Measurements from ENCODE around the gene NTNG1.

The NTNG1 gene

DNA sequence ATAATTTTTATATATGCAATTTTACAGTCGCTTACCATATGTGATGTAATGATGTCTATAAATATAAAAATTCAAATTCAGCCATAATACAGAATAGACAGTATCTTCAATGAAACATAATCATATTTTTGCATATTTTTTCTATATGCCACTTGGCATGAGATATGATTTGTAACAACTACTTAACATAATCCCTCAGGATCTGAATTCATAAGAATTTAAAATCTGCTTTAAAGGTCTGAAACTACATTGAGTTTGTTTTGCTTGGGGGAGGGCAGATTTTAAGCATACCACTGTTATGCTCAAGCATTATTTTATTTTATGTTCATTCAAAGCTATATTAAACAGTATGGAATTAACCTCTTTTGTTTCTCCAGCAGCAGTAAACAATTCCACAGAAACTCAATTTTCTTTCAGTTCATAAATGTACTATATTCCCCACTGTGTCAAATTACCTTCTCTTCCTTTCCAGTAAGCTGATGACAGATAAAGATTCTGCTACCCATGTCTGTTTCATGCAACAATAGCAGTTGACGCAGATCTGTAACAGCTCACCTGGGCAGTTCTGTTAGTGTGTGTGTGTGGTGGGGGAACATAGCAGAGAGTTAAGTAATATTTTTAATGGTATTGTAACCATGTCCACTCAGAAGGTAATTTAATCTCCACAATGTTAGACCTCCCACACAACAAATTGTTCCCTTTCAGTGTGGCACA, 224.8 kb downstream of the NTNG1 start:
- no peak for DNase-seq
- Mint-ChIP-seq H3K4me1 (peaks cover 0 to 8% of the 10 kb centered on the region in 2 donors), H3K9me3 (no peaks in the 10 kb centered on the region), H3K36me3 (no peaks in the 10 kb centered on the region), H3K27ac (no peak overlapping the region), H3K27me3 (peaks cover 5 to 8% of the 10 kb centered on the region in 2 donors), H3K4me3 (no peak overlapping the region)
- no peak for ATAC-seq (replicated peaks)

DNA sequence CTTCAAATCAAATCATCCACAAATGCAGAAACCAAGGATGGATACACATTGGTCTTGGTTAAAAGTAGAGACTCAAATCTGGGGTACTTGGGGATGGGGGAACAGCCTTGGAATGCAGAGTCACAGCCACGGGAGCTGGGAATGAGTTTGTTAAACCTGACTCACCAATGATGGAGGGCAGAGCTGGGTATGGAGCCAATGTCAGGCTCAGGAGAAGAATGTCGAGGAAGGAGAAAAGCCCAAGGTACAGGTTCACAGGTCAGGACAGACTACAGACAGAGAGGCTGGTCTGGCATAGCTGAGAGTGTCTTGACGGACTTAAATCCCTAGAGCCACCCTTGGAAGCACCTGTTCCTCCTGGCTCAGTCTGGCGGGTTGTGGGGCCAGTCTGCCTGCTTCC, 237.6 kb downstream of the NTNG1 start:
- H3K27me3 Mint-ChIP-seq = peaks cover 19 to 25% of the 10 kb centered on the region in 2 donors
- no peak overlapping the region for H3K4me3 Mint-ChIP-seq
- DNase-seq (no peak), ATAC-seq (replicated peaks) (no peak)
- no peaks in the 10 kb centered on the region for H3K4me1 Mint-ChIP-seq
- no peak overlapping the region for H3K27ac Mint-ChIP-seq
- H3K36me3 Mint-ChIP-seq = no peaks in the 10 kb centered on the region
- H3K9me3 Mint-ChIP-seq = no peaks in the 10 kb centered on the region

DNA sequence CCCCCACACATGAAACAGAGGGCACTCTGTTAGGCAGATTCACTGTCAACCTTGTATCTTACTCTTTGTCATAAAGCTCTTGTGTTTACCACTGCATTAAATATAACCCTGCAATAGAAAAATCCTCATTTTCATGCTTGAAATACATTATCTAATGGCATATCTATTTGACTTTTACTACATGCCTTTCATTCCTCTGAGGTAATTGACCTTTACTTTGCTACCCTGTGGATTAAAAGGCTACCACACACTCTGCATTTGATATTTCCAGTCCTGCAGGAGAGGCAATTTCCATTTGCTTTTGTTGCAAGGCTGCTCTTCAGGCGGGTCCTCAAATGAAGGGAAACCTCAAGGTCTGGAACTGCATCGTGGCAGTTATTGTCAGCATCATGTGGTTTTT, 238.0 kb downstream of the NTNG1 start:
- Mint-ChIP-seq H3K27ac (no peak overlapping the region), H3K9me3 (no peaks in the 10 kb centered on the region), H3K4me3 (no peak overlapping the region), H3K27me3 (peaks cover 19 to 25% of the 10 kb centered on the region in 2 donors), H3K4me1 (no peaks in the 10 kb centered on the region), H3K36me3 (no peaks in the 10 kb centered on the region)
- no peak for ATAC-seq (replicated peaks)
- no peak for DNase-seq

DNA sequence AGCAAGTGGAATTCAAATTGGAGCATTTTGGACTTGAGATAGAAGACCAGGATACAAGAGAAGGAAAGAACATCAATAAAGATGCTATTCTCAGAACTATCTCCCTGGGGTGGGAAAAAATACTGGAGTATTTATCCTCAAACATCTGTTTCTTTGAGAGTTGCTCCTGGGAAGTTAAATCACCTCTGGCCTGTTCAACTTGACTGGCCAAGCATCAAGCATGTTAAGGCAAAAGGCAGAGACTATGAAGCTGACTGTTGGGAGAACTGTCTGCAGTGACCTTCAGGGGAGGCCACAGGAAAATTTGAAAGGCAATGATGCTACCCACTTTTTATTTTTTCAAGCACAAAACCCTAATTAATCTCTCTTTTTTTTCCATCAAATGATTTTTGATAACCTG, 239.0 kb downstream of the NTNG1 start:
- Mint-ChIP-seq H3K27ac (no peak overlapping the region), H3K9me3 (no peaks in the 10 kb centered on the region), H3K4me3 (no peak overlapping the region), H3K27me3 (peaks cover 19 to 24% of the 10 kb centered on the region in 2 donors), H3K4me1 (no peaks in the 10 kb centered on the region), H3K36me3 (no peaks in the 10 kb centered on the region)
- DNase-seq (no peak), ATAC-seq (replicated peaks) (no peak)

DNA sequence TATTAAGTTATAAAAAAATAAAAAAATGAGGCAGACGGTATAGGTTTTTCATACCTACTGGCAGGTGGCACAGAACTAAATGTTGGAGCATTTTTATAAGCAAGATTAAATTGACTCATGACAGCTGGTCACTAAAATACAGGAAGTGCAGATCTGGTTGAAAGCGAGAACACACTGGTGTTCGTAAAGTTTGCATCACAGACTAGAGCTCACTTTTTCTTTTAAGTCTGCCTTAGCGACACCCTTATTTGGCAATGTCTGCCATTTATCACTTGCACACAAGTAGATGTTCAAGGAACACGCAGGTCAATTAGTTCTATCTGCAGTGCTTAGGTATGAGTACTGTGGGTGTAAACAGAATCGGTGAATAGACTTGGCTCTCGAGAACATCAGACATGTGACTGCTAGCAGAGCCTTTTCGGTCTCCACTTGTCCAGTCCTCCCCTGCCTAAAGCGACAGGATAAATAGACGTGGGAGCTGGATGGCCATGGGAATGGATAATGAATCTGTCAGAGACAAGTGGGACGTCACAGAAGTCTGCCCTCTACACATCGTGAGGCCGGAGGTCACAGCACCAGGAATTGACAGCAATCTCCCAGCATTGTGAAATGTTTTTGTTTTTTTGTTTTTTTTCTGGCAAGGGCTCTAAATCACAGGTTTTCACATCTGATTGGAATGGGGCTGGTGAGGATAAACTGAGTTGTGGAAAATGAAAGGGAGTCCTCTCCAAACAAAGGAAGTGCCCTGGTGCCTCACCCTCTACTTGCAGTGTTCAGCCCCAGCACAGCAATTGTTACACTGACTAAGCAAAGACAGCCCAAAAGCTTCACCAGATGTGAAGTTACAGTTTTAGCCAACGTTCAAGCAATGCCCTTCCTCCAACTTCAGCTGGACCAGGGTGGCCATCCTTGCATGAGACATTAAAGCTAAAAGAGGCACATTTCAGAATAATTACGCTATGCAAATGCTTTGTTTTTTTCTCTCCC, 248.9 kb downstream of the NTNG1 start:
- DNase-seq = no peak

DNA sequence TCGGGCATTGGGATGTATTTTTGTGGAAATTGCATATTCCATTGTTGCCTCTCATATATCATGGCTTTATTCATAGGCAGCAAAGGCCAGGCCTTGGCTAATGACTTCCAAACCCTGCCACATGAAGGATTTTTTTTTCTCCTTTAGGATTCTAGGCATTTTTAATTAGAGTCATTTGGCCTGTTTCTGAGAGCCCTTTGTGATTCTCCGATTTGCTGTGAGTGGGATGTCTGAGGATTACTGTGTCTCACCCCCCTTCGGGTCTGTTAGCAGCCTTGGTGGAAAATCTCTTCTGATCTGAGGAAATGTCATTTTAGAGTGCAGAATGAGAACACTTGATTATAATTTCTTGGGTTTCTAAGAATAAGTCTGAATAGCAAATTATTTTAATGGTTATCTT, 253.5 kb downstream of the NTNG1 start:
- Mint-ChIP-seq H3K9me3 (peaks cover 9 to 12% of the 10 kb centered on the region in 2 donors), H3K27me3 (no peaks in the 10 kb centered on the region), H3K4me1 (no peaks in the 10 kb centered on the region), H3K4me3 (no peak overlapping the region), H3K36me3 (no peaks in the 10 kb centered on the region), H3K27ac (no peak overlapping the region)
- DNase-seq (no peak), ATAC-seq (replicated peaks) (no peak)

More for the DNA sequence above, 248.9 kb downstream of the NTNG1 start:
- Mint-ChIP-seq H3K27me3 (no peaks in the 10 kb centered on the region), H3K9me3 (peaks cover 10 to 12% of the 10 kb centered on the region in 2 donors), H3K36me3 (no peaks in the 10 kb centered on the region), H3K4me1 (no peaks in the 10 kb centered on the region), H3K4me3 (no peak overlapping the region), H3K27ac (no peak overlapping the region)
- no peak for ATAC-seq (replicated peaks)

DNA sequence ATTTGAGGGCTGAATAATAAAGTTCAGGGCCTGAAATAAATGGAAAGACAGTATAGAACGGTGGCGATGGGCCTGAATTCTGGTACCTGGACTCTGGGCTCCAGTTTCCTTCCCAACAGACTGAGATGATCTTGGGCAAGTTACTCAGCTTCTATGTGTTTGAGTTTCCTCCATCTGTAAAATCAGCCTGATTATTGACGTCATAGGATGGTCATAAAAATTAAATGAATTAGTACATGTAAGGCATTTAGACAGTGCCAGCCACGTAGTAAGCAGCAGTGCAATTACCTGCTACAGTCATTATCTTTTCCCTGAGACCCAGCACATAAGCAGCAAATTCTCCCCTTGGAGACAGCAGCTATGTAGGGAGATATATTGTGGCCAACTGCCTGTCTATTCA, 260.9 kb downstream of the NTNG1 start:
- Mint-ChIP-seq H3K27ac (no peak overlapping the region), H3K36me3 (no peaks in the 10 kb centered on the region), H3K27me3 (peaks cover 0 to 5% of the 10 kb centered on the region in 2 donors), H3K4me1 (peaks cover 11 to 13% of the 10 kb centered on the region in 2 donors), H3K9me3 (no peaks in the 10 kb centered on the region), H3K4me3 (no peak overlapping the region)
- ATAC-seq (replicated peaks) (no peak), DNase-seq (no peak)

DNA sequence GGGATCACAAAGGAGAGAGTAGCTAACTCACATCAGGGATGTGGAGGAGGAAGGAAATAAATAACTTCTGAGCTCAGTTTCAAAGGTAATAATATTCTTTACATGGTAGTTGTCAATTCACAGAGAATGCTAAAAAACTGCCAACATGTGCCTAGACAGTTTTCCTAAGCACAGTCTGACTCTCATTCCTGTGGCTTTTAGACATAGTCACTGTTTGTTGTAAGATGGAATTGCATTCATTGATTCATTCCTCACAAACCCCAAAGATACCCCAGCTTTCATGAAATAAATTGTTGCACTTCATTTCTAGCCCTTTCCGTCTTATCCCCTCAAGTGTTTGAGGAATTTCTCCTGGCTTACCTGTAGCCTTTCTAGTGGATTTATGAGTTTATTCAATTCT, 263.9 kb downstream of the NTNG1 start:
- Mint-ChIP-seq H3K27ac (no peak overlapping the region), H3K9me3 (no peaks in the 10 kb centered on the region), H3K27me3 (peaks cover 5 to 6% of the 10 kb centered on the region in 2 donors), H3K4me1 (peaks cover 11 to 13% of the 10 kb centered on the region in 2 donors), H3K36me3 (no peaks in the 10 kb centered on the region), H3K4me3 (no peak overlapping the region)
- no peak for ATAC-seq (replicated peaks)
- no peak for DNase-seq

DNA sequence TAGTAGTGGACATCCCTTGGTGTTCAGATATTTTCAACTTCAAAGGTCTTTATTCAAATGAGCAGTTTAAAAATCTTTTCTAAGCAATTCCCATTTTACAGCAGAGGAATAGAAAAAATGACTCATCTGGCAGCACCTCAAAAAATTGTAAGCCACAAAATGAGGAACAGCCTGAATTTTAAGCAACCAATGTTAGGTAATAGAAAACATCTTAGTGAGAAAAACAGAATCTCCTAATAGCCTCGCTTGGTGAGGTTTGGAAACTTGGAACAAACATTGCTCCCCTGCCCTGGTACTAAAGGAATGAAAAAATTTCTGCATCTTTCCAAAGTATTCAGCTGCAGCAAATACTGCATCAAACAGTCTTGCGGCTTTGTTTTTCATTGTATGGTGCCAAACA, 264.4 kb downstream of the NTNG1 start:
- H3K4me1 Mint-ChIP-seq = peaks cover 11 to 13% of the 10 kb centered on the region in 2 donors
- no peak overlapping the region for H3K4me3 Mint-ChIP-seq
- H3K9me3 Mint-ChIP-seq = no peaks in the 10 kb centered on the region
- DNase-seq (no peak), ATAC-seq (replicated peaks) (peak in 1 of 2 donors; percentile 39)
- no peak overlapping the region for H3K27ac Mint-ChIP-seq
- peaks cover 5 to 6% of the 10 kb centered on the region in 2 donors for H3K27me3 Mint-ChIP-seq
- no peaks in the 10 kb centered on the region for H3K36me3 Mint-ChIP-seq

DNA sequence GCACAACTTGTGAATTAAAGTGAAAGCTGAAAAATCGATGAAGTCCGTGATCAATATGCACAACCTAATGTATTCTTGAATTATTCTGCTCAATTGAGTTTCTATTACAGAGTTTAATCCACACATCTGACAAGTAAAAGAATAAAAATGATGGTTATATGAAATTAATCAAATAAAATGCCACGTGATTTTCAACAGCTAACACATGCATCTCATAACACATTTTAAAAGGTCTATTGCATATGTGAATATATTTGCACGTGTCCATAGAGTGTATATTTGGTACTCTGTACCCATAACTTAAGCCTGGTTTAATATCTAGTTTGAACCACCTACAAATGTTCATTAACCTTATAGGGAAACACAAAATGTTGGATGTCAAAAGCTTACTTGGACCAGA, 266.2 kb downstream of the NTNG1 start:
- no peak for ATAC-seq (replicated peaks)
- H3K36me3 Mint-ChIP-seq = no peaks in the 10 kb centered on the region
- no peaks in the 10 kb centered on the region for H3K9me3 Mint-ChIP-seq
- peaks cover 11 to 13% of the 10 kb centered on the region in 2 donors for H3K4me1 Mint-ChIP-seq
- no peak overlapping the region for H3K4me3 Mint-ChIP-seq
- peaks cover 5 to 6% of the 10 kb centered on the region in 2 donors for H3K27me3 Mint-ChIP-seq
- no peak overlapping the region for H3K27ac Mint-ChIP-seq
- DNase-seq = no peak

DNA sequence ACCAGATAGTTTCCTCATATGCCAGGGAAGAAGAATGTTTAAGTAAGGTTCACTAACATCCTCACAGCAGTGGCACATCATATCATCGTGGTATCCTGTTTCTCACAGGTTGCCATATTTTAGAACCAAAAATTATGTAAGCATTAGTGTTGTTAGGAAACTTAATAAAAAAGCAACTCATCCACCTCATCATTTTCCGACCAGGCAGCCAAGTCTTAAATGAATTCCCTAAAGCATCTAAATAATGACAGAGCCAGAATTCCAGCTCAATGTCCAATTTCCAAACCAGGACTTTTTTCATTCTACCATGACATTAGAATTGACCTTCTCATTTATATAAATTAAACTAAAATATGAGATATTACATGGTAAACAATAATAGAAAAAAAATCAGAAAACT, 272.7 kb downstream of the NTNG1 start:
- Mint-ChIP-seq H3K36me3 (no peaks in the 10 kb centered on the region), H3K27ac (no peak overlapping the region), H3K27me3 (peaks cover 7 to 8% of the 10 kb centered on the region in 2 donors), H3K4me1 (no peaks in the 10 kb centered on the region), H3K9me3 (no peaks in the 10 kb centered on the region), H3K4me3 (no peak overlapping the region)
- DNase-seq (no peak), ATAC-seq (replicated peaks) (no peak)

DNA sequence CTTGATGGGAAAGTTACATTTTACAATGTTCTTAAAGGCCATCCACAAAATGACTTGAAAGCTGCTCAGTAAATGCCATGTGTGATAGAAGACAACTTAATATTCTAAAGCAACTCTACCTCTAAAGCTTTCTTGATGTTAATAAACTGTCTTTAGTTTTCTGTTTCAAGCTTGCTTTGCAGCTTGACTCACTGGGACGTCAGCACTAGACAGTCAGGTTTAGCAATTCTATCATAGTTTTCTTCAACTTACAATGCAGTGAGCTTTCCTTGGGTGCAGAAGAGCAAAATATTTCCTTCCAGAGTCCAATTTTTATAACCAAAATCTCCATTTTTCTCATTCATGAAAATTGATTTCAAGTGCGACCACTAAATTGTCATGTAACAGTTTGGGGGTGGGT, 273.1 kb downstream of the NTNG1 start:
- Mint-ChIP-seq H3K36me3 (no peaks in the 10 kb centered on the region), H3K4me3 (no peak overlapping the region), H3K27ac (no peak overlapping the region), H3K27me3 (peaks cover 7 to 8% of the 10 kb centered on the region in 2 donors), H3K9me3 (no peaks in the 10 kb centered on the region), H3K4me1 (no peaks in the 10 kb centered on the region)
- no peak for ATAC-seq (replicated peaks)
- DNase-seq = no peak

DNA sequence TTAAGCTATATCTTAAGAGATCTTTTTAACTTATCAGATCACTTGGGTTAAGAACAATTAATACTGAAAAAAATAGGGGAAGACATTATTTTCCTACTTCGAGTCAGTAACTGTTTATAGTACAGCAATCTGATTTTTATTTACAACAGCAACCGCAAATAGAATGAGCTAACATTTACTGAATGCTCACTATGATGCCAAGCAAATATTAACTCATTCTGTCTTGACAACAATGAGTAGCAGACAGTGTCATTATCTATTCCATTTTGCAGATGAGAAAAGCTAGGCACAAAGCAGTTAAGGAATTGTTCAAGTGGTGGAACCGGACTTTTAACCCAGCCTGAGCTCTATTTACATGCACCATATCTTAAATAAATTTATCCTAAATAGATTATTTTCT, 273.7 kb downstream of the NTNG1 start:
- ATAC-seq (replicated peaks) (no peak), DNase-seq (no peak)
- Mint-ChIP-seq H3K27me3 (peaks cover 7 to 8% of the 10 kb centered on the region in 2 donors), H3K27ac (no peak overlapping the region), H3K9me3 (no peaks in the 10 kb centered on the region), H3K4me1 (no peaks in the 10 kb centered on the region), H3K36me3 (no peaks in the 10 kb centered on the region), H3K4me3 (no peak overlapping the region)

DNA sequence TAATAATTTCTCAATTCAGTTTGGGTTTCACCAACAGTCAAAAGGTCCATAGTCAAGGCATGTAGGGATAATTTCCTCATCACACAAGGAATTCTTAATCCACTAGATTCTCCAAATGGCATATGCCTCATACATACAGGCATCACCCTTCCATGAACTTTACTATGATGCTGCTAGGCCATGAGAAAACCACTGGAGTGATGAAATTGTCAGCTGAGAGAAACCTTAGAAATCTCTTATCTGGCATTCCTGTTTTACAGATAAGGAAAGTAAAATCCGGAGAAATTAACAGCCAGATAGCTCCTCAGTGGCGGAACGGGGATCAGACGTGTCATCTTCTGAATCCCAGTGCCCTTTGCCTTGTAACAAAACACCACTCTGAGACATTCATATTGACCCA, 274.4 kb downstream of the NTNG1 start:
- Mint-ChIP-seq H3K27me3 (peaks cover 7 to 8% of the 10 kb centered on the region in 2 donors), H3K4me3 (no peak overlapping the region), H3K9me3 (no peaks in the 10 kb centered on the region), H3K4me1 (no peaks in the 10 kb centered on the region), H3K27ac (no peak overlapping the region), H3K36me3 (no peaks in the 10 kb centered on the region)
- no peak for ATAC-seq (replicated peaks)
- DNase-seq = no peak

DNA sequence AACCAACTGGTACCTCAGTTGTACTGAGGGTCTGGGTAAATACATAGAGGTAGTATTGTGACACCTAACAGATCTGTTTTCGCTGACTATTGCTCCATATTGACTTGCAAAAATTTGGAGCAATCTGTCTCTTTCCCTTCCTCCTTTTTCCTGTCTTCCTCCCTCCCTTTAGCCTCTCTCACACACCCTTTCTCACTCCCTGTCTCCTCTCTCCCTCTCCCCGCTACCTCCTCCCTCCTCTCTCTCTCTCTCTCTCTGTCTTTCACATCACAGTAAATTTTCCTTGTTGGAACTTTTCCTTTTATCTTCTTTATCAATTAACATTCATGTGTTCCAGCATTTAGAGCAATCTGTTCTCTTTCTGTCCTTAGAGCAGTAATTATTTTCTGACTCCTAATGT, 278.2 kb downstream of the NTNG1 start:
- no peak for ATAC-seq (replicated peaks)
- no peak overlapping the region for H3K27ac Mint-ChIP-seq
- no peak overlapping the region for H3K4me3 Mint-ChIP-seq

More for the DNA sequence above, 278.2 kb downstream of the NTNG1 start:
- Mint-ChIP-seq H3K36me3 (no peaks in the 10 kb centered on the region), H3K4me1 (no peaks in the 10 kb centered on the region), H3K27me3 (no peaks in the 10 kb centered on the region), H3K9me3 (no peaks in the 10 kb centered on the region)
- no peak for DNase-seq
